T-helper 2 cell treated with Interferon-gamma antibody and Interleukin-4, amounts not matched to agents 5 μg/mL and 100 μg/mL, for 36 hours (primary cell): ENCODE measurements around the gene CHCHD10.
A peak's percentile ranks its signal among the peaks of the same experiment; 100 is the strongest.

Experiments used
- DNase-seq: peaks from one replicate; pipeline ENCODE4 v3.0.0; 2021; ENCODE audit warnings: low spot score
- H3K27ac Mint-ChIP-seq: one replicate; pipeline ENCODE4 v1.8.0; 2021; ENCODE audit warnings: mild to moderate bottlenecking, mixed read lengths
- H3K27me3 Mint-ChIP-seq: one replicate; pipeline ENCODE4 v1.8.0; 2021; ENCODE audit warnings: low read depth, mixed read lengths
- H3K36me3 Mint-ChIP-seq: one replicate; pipeline ENCODE4 v1.8.0; 2021; ENCODE audit warnings: low read depth, mixed read lengths
- H3K4me1 Mint-ChIP-seq: one replicate; pipeline ENCODE4 v1.8.0; 2021; ENCODE audit warnings: low read depth, mixed read lengths
- H3K4me3 Mint-ChIP-seq: one replicate; pipeline ENCODE4 v1.8.0; 2022; ENCODE audit warnings: mild to moderate bottlenecking, moderate library complexity, mixed read lengths
- H3K9me3 Mint-ChIP-seq: one replicate; pipeline ENCODE4 v1.8.0; 2021; ENCODE audit warnings: mixed read lengths

Gene CHCHD10

GRCh38 chr22:23754980-23755636, 12.7 kb downstream of the CHCHD10 start:
- Mint-ChIP-seq H3K4me3 (no peak overlapping the region), H3K36me3 (no peaks in the 10 kb centered on the region), H3K27me3 (peaks cover 1% of the 10 kb centered on the region), H3K9me3 (no peaks in the 10 kb centered on the region), H3K4me1 (peaks cover 5% of the 10 kb centered on the region), H3K27ac (no peak overlapping the region)
- no peak for DNase-seq

GRCh38 chr22:23754220-23754919, 13.4 kb downstream of the CHCHD10 start, which contains the start of gene VPREB3:
TSS of gene VPREB3 (minus strand) at chr22:23754425. CDS start at chr22:23754363, 62 bp downstream.
- H3K27ac Mint-ChIP-seq: no peak within 1 kb of the TSS
- DNase-seq: no peak
- H3K27me3 Mint-ChIP-seq: peaks cover 4% of the 10 kb centered on the region
- H3K9me3 Mint-ChIP-seq: no peaks in the 10 kb centered on the region
- no peaks in the 10 kb centered on the region for H3K36me3 Mint-ChIP-seq
- H3K4me3 Mint-ChIP-seq: no peak within 1 kb of the TSS
- H3K4me1 Mint-ChIP-seq: peaks cover 11% of the 10 kb centered on the region

GRCh38 chr22:23753385-23753784, 14.4 kb downstream of the CHCHD10 start:
- no peaks in the 10 kb centered on the region for H3K9me3 Mint-ChIP-seq
- H3K4me3 Mint-ChIP-seq: no peak overlapping the region
- peaks cover 11% of the 10 kb centered on the region for H3K4me1 Mint-ChIP-seq
- no peaks in the 10 kb centered on the region for H3K36me3 Mint-ChIP-seq
- peaks cover 4% of the 10 kb centered on the region for H3K27me3 Mint-ChIP-seq
- no peak for DNase-seq
- no peak overlapping the region for H3K27ac Mint-ChIP-seq

- no peaks in the 10 kb centered on the region for H3K36me3 Mint-ChIP-seq
- peaks cover 11% of the 10 kb centered on the region for H3K4me1 Mint-ChIP-seq
- no peak overlapping the region for H3K4me3 Mint-ChIP-seq
- H3K27me3 Mint-ChIP-seq: peaks cover 4% of the 10 kb centered on the region
- no peaks in the 10 kb centered on the region for H3K9me3 Mint-ChIP-seq
- H3K27ac Mint-ChIP-seq: no peak overlapping the region
- no peak for DNase-seq
Measured at GRCh38 chr22:23752750-23753149, 15.0 kb downstream of the CHCHD10 start.

- no peaks in the 10 kb centered on the region for H3K36me3 Mint-ChIP-seq
- peak overlapping the region; percentile 68 for H3K4me3 Mint-ChIP-seq
- DNase-seq: no peak
- peaks cover 11% of the 10 kb centered on the region for H3K4me1 Mint-ChIP-seq
- H3K9me3 Mint-ChIP-seq: no peaks in the 10 kb centered on the region
- H3K27me3 Mint-ChIP-seq: peaks cover 4% of the 10 kb centered on the region
- H3K27ac Mint-ChIP-seq: peak overlapping the region; percentile 60
Measured at GRCh38 chr22:23752090-23752691, 15.6 kb downstream of the CHCHD10 start.

- H3K27ac Mint-ChIP-seq: peak overlapping the region; percentile 45
- DNase-seq: no peak
- peaks cover 11% of the 10 kb centered on the region for H3K4me1 Mint-ChIP-seq
- peak overlapping the region; percentile 68 for H3K4me3 Mint-ChIP-seq
- peaks cover 4% of the 10 kb centered on the region for H3K27me3 Mint-ChIP-seq
- H3K9me3 Mint-ChIP-seq: no peaks in the 10 kb centered on the region
- H3K36me3 Mint-ChIP-seq: peaks cover 2% of the 10 kb centered on the region
Measured at GRCh38 chr22:23751441-23751996, 16.3 kb downstream of the CHCHD10 start.

GRCh38 chr22:23750714-23751440, 16.9 kb downstream of the CHCHD10 start, which contains the start of gene ZNF70:
TSS of gene ZNF70 (minus strand) at chr22:23751112. CDS start at chr22:23745140, 5,972 bp downstream.
- Mint-ChIP-seq H3K4me1 (peaks cover 11% of the 10 kb centered on the region), H3K36me3 (peaks cover 2% of the 10 kb centered on the region), H3K9me3 (no peaks in the 10 kb centered on the region), H3K27me3 (peaks cover 4% of the 10 kb centered on the region), H3K27ac (peak within 1 kb of the TSS; percentile 60), H3K4me3 (peak within 1 kb of the TSS; percentile 71)
- peak; percentile 81 for DNase-seq

- Mint-ChIP-seq H3K4me3 (peak overlapping the region; percentile 71), H3K27ac (no peak overlapping the region), H3K36me3 (peaks cover 2% of the 10 kb centered on the region), H3K9me3 (no peaks in the 10 kb centered on the region), H3K27me3 (peaks cover 4% of the 10 kb centered on the region), H3K4me1 (peaks cover 11% of the 10 kb centered on the region)
- DNase-seq: no peak
Measured at GRCh38 chr22:23750367-23750713, 17.4 kb downstream of the CHCHD10 start.

GRCh38 chr22:23749841-23750301, 17.9 kb downstream of the CHCHD10 start:
- no peak overlapping the region for H3K27ac Mint-ChIP-seq
- H3K27me3 Mint-ChIP-seq: peaks cover 4% of the 10 kb centered on the region
- peaks cover 11% of the 10 kb centered on the region for H3K4me1 Mint-ChIP-seq
- peak overlapping the region; percentile 71 for H3K4me3 Mint-ChIP-seq
- no peaks in the 10 kb centered on the region for H3K9me3 Mint-ChIP-seq
- no peak for DNase-seq
- peaks cover 6% of the 10 kb centered on the region for H3K36me3 Mint-ChIP-seq

GRCh38 chr22:23745791-23746190, 22.0 kb downstream of the CHCHD10 start:
- Mint-ChIP-seq H3K4me3 (no peak overlapping the region), H3K27ac (no peak overlapping the region), H3K27me3 (peaks cover 2% of the 10 kb centered on the region), H3K4me1 (peaks cover 11% of the 10 kb centered on the region), H3K36me3 (peaks cover 22% of the 10 kb centered on the region), H3K9me3 (no peaks in the 10 kb centered on the region)
- DNase-seq: no peak

- no peak for DNase-seq
- no peaks in the 10 kb centered on the region for H3K27me3 Mint-ChIP-seq
- H3K4me3 Mint-ChIP-seq: no peak overlapping the region
- H3K9me3 Mint-ChIP-seq: no peaks in the 10 kb centered on the region
- H3K36me3 Mint-ChIP-seq: peaks cover 22% of the 10 kb centered on the region
- H3K4me1 Mint-ChIP-seq: no peaks in the 10 kb centered on the region
- H3K27ac Mint-ChIP-seq: no peak overlapping the region
Measured at GRCh38 chr22:23744485-23744884, 23.3 kb downstream of the CHCHD10 start.

- Mint-ChIP-seq H3K27ac (no peak overlapping the region), H3K9me3 (no peaks in the 10 kb centered on the region), H3K4me1 (no peaks in the 10 kb centered on the region), H3K36me3 (peaks cover 22% of the 10 kb centered on the region), H3K4me3 (no peak overlapping the region), H3K27me3 (no peaks in the 10 kb centered on the region)
- DNase-seq: no peak
Measured at GRCh38 chr22:23744001-23744400, 23.8 kb downstream of the CHCHD10 start.

- Mint-ChIP-seq H3K9me3 (no peaks in the 10 kb centered on the region), H3K27me3 (no peaks in the 10 kb centered on the region), H3K36me3 (peaks cover 22% of the 10 kb centered on the region), H3K4me1 (no peaks in the 10 kb centered on the region), H3K27ac (no peak overlapping the region), H3K4me3 (no peak overlapping the region)
- no peak for DNase-seq
Measured at GRCh38 chr22:23743303-23743705, 24.5 kb downstream of the CHCHD10 start.
